GM23338 (cell line): ENCODE results near the gene HPS3.
"Not testable (repeated sequence)": the region's sequence is repeated elsewhere in the genome, so short reads cannot be mapped to it uniquely, and the experiment has no call there.

Experiments used
- CREB1 ChIP-seq: fragments of 250-450 bp; sonication (Bioruptor Pico); IDR thresholded peaks from 2 replicates; pipeline ENCODE4 v1.5.0; 2020; ENCODE audit warnings: low read depth, mild to moderate bottlenecking, moderate library complexity
- EZH2 ChIP-seq: fragments of 200-600 bp; sonication (generic); IDR thresholded peaks from one replicate; pipeline ENCODE4 v1.8.0; 2017; ENCODE audit warnings: antibody characterized with exemption, mild to moderate bottlenecking, low read depth; ENCODE audit not compliant: unreplicated experiment
- EZH2phosphoT487 ChIP-seq: fragments of 200-600 bp; sonication (generic); IDR thresholded peaks from one replicate; pipeline ENCODE4 v1.8.1; 2018; ENCODE audit warnings: antibody characterized with exemption; ENCODE audit not compliant: unreplicated experiment
- JUNB ChIP-seq: IDR thresholded peaks from one replicate; pipeline ENCODE4 v1.6.1; 2016; ENCODE audit warnings: antibody characterized with exemption; ENCODE audit not compliant: unreplicated experiment
- POLR2AphosphoS5 ChIP-seq: IDR thresholded peaks from 2 replicates; pipeline ENCODE4 v1.6.1; 2016; ENCODE audit warnings: antibody characterized with exemption, low read depth
- STAT1 ChIP-seq: IDR thresholded peaks from one replicate; pipeline ENCODE4 v1.6.1; 2016; ENCODE audit warnings: antibody characterized with exemption; ENCODE audit not compliant: unreplicated experiment
- ZNF114 ChIP-seq: fragments of 250-450 bp; sonication (Bioruptor Pico); IDR thresholded peaks from 2 replicates; pipeline ENCODE4 v1.5.0; 2020; ENCODE audit warnings: mild to moderate bottlenecking, moderate library complexity
- ZNF331 ChIP-seq: fragments of 250-450 bp; sonication (Bioruptor Pico); IDR thresholded peaks from 2 replicates; pipeline ENCODE4 v1.5.0; 2020; ENCODE audit warnings: low read depth, mild to moderate bottlenecking, moderate library complexity
- TF ChIP-seq, protein P1 (sequence below), 2 experiments: fragments of 200-600 bp in 1 of 2; sonication (generic) in 1 of 2; conservative IDR thresholded peaks; 2 replicates each; pipeline versions ENCODE4 v1.5.1 to v1.6.1; 2016 to 2017; ENCODE audit warnings: antibody characterized with exemption in 2 of 2, low read depth in 2 of 2, mild to moderate bottlenecking in 2 of 2, moderate library complexity in 1 of 2
- TF ChIP-seq, protein P2 (sequence below): IDR thresholded peaks from 2 replicates; pipeline ENCODE4 v1.6.1; 2016; ENCODE audit warnings: antibody characterized with exemption
- TF ChIP-seq, protein P3 (sequence below): IDR thresholded peaks from one replicate; pipeline ENCODE4 v1.6.1; 2018; ENCODE audit warnings: antibody characterized with exemption; ENCODE audit not compliant: unreplicated experiment

- TF ChIP-seq CREB1, result peak; percentile 64
- TF ChIP-seq, protein P1, sequence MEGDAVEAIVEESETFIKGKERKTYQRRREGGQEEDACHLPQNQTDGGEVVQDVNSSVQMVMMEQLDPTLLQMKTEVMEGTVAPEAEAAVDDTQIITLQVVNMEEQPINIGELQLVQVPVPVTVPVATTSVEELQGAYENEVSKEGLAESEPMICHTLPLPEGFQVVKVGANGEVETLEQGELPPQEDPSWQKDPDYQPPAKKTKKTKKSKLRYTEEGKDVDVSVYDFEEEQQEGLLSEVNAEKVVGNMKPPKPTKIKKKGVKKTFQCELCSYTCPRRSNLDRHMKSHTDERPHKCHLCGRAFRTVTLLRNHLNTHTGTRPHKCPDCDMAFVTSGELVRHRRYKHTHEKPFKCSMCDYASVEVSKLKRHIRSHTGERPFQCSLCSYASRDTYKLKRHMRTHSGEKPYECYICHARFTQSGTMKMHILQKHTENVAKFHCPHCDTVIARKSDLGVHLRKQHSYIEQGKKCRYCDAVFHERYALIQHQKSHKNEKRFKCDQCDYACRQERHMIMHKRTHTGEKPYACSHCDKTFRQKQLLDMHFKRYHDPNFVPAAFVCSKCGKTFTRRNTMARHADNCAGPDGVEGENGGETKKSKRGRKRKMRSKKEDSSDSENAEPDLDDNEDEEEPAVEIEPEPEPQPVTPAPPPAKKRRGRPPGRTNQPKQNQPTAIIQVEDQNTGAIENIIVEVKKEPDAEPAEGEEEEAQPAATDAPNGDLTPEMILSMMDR (conservative IDR thresholded peaks at IDR 0.05; ENCODE audit: low read depth in 2 of 2), result not testable (repeated sequence)
- TF ChIP-seq EZH2; POLR2AphosphoS5; EZH2phosphoT487; JUNB; ZNF331 (CRISPR knock-in tag); STAT1; ZNF114: not testable (repeated sequence)
- TF ChIP-seq, protein P2, sequence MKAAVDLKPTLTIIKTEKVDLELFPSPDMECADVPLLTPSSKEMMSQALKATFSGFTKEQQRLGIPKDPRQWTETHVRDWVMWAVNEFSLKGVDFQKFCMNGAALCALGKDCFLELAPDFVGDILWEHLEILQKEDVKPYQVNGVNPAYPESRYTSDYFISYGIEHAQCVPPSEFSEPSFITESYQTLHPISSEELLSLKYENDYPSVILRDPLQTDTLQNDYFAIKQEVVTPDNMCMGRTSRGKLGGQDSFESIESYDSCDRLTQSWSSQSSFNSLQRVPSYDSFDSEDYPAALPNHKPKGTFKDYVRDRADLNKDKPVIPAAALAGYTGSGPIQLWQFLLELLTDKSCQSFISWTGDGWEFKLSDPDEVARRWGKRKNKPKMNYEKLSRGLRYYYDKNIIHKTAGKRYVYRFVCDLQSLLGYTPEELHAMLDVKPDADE, result not testable (repeated sequence)
- TF ChIP-seq, protein P3, sequence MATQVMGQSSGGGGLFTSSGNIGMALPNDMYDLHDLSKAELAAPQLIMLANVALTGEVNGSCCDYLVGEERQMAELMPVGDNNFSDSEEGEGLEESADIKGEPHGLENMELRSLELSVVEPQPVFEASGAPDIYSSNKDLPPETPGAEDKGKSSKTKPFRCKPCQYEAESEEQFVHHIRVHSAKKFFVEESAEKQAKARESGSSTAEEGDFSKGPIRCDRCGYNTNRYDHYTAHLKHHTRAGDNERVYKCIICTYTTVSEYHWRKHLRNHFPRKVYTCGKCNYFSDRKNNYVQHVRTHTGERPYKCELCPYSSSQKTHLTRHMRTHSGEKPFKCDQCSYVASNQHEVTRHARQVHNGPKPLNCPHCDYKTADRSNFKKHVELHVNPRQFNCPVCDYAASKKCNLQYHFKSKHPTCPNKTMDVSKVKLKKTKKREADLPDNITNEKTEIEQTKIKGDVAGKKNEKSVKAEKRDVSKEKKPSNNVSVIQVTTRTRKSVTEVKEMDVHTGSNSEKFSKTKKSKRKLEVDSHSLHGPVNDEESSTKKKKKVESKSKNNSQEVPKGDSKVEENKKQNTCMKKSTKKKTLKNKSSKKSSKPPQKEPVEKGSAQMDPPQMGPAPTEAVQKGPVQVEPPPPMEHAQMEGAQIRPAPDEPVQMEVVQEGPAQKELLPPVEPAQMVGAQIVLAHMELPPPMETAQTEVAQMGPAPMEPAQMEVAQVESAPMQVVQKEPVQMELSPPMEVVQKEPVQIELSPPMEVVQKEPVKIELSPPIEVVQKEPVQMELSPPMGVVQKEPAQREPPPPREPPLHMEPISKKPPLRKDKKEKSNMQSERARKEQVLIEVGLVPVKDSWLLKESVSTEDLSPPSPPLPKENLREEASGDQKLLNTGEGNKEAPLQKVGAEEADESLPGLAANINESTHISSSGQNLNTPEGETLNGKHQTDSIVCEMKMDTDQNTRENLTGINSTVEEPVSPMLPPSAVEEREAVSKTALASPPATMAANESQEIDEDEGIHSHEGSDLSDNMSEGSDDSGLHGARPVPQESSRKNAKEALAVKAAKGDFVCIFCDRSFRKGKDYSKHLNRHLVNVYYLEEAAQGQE, result not testable (repeated sequence)
These were observed 67.6 kb downstream of the HPS3 start for GRCh38 chr3:149196805-149197592.
